GM18868 (cell line): ENCODE data around the gene ARID1B.

Experiments
- ATAC-seq: cut with Tn5 transposase; IDR thresholded peaks from one replicate; pipeline ENCODE4 v1.9.1; 2021; ENCODE audit warnings: mild to moderate bottlenecking, moderate library complexity; ENCODE audit not compliant: unreplicated experiment

Gene ARID1B

GRCh38 chr6:156900292-156900691 is 123.1 kb downstream of the ARID1B start:
- ATAC-seq = no peak

GRCh38 chr6:156901309-156902019 is 124.3 kb downstream of the ARID1B start:
- no peak for ATAC-seq

GRCh38 chr6:156902782-156903181 is 125.6 kb downstream of the ARID1B start:
- no peak for ATAC-seq

GRCh38 chr6:156904176-156904967 is 127.2 kb downstream of the ARID1B start:
- ATAC-seq = no peak

GRCh38 chr6:156905801-156906200 is 128.6 kb downstream of the ARID1B start:
- ATAC-seq = no peak

- no peak for ATAC-seq
These were observed 129.3 kb downstream of the ARID1B start for GRCh38 chr6:156906451-156906850.

GRCh38 chr6:156909212-156910010 is 132.2 kb downstream of the ARID1B start:
- ATAC-seq = no peak

- ATAC-seq = no peak
These were observed 132.8 kb downstream of the ARID1B start for GRCh38 chr6:156910011-156910334.

- ATAC-seq = no peak
These were observed 133.8 kb downstream of the ARID1B start for GRCh38 chr6:156910938-156911337.

- no peak for ATAC-seq
These were observed 134.4 kb downstream of the ARID1B start for GRCh38 chr6:156911581-156911980.

GRCh38 chr6:156912431-156912830 is 135.3 kb downstream of the ARID1B start:
- peak; percentile 43 for ATAC-seq

GRCh38 chr6:156914181-156914580 is 137.0 kb downstream of the ARID1B start:
- no peak for ATAC-seq

GRCh38 chr6:156916130-156916801 is 139.1 kb downstream of the ARID1B start:
- peak; percentile 38 for ATAC-seq

GRCh38 chr6:156917213-156917612 is 140.0 kb downstream of the ARID1B start:
- ATAC-seq = peak; percentile 77

- ATAC-seq = no peak
These were observed 141.5 kb downstream of the ARID1B start for GRCh38 chr6:156918647-156919046.

GRCh38 chr6:156919370-156919769 is 142.2 kb downstream of the ARID1B start:
- no peak for ATAC-seq

- ATAC-seq = no peak
These were observed 142.7 kb downstream of the ARID1B start for GRCh38 chr6:156919814-156920369.

GRCh38 chr6:156924246-156924645 is 147.1 kb downstream of the ARID1B start:
- ATAC-seq = no peak

GRCh38 chr6:156925026-156925425 is 147.8 kb downstream of the ARID1B start:
- no peak for ATAC-seq

GRCh38 chr6:156925718-156926607 is 148.8 kb downstream of the ARID1B start:
- ATAC-seq = peak; percentile 72
